OCI-LY3 (cell line): ENCODE data around the gene SFXN5.

Experiments
- CTCF ChIP-seq: fragments of 200-600, 300-600 bp; sonication (generic); IDR thresholded peaks from 2 replicates; pipeline ENCODE4 v1.5.1; 2014; ENCODE audit warnings: antibody characterized with exemption, low read length, low read depth
- EZH2phosphoT487 ChIP-seq: fragments of 200-600 bp; shearing (Covaris generic); IDR thresholded peaks from 2 replicates; pipeline ENCODE4 v1.6.1; 2018; ENCODE audit warnings: antibody characterized with exemption, mixed run types, low read depth

DNA sequence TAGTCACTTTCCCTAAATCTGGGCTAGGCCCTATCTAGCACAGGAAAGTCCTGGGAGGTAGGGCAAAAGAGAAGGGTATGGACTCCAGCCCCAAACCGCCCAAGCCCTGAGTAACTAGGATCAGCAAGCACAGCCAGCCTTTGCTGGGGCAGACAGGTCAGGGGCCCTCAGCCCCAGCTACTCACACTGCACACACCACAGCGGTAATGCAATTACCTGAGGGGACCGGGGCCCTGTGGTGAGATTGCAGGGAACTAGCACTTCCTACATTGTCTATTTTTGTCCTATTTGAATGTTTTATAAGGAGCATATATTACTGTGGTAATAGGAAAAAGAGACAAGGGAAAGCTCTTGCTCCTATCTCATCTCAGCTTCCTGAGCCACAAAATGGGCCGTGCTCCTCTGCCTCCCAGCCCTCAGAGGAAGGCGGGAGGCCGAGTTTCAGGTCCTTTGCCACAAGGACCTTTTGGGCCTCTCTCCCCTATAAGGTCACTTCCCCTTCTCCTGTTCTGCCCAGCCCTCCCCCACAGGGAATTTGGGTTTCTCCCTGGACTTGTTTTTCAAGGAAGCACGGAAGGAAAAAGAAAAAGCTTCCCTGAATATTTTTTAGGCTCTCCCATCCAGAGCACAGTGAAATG, 20.8 kb upstream of the SFXN5 start:
- no peak for TF ChIP-seq CTCF
- TF ChIP-seq EZH2phosphoT487 = no peak
